ENCODE measurements around the gene DENND10. TPM values are rescaled to one million over a fixed set of nuclear protein-coding genes. Genes with fewer than 3 reads are reported as not detected.
A peak's percentile ranks its signal among the peaks of the same experiment; 100 is the strongest.

The DENND10 gene
- total and polyA plus RNA-seq, 4 donors, result 17.9 to 37.7 (median 27.3) TPM

GRCh38 chr10:119100434-119101238 is 3.3 kb upstream of the DENND10 start:
- no peak for DNase-seq (ENCODE audit: low spot score)
- H3K9me3 ChIP-seq (ENCODE audit: control insufficient read depth in 4 of 4, low read length in 3 of 4), result no peaks in the 10 kb centered on the region
- H3K36me3 ChIP-seq (ENCODE audit: control insufficient read depth in 4 of 4, insufficient read depth in 3 of 4, low read depth in 1 of 4, low read length in 3 of 4), result no peaks in the 10 kb centered on the region
- no peak overlapping the region for H3K27ac ChIP-seq (ENCODE audit: low read depth in 1 of 2, low read length in 2 of 2)
- H3K4me1 ChIP-seq (ENCODE audit: control insufficient read depth in 4 of 4, insufficient read depth in 4 of 4, low read length in 3 of 4), result peaks cover 0 to 12% (median 9%) of the 10 kb centered on the region in 4 donors
- TF ChIP-seq NR2F2 (IDR thresholded peaks at IDR 0.05), result peak; percentile 65
- no peak for TF ChIP-seq JUND (IDR thresholded peaks at IDR 0.05)
- TF ChIP-seq SP1 (IDR thresholded peaks at IDR 0.05), result no peak
- no peak for TF ChIP-seq YY1 (IDR thresholded peaks at IDR 0.05)
- TF ChIP-seq, protein P1, sequence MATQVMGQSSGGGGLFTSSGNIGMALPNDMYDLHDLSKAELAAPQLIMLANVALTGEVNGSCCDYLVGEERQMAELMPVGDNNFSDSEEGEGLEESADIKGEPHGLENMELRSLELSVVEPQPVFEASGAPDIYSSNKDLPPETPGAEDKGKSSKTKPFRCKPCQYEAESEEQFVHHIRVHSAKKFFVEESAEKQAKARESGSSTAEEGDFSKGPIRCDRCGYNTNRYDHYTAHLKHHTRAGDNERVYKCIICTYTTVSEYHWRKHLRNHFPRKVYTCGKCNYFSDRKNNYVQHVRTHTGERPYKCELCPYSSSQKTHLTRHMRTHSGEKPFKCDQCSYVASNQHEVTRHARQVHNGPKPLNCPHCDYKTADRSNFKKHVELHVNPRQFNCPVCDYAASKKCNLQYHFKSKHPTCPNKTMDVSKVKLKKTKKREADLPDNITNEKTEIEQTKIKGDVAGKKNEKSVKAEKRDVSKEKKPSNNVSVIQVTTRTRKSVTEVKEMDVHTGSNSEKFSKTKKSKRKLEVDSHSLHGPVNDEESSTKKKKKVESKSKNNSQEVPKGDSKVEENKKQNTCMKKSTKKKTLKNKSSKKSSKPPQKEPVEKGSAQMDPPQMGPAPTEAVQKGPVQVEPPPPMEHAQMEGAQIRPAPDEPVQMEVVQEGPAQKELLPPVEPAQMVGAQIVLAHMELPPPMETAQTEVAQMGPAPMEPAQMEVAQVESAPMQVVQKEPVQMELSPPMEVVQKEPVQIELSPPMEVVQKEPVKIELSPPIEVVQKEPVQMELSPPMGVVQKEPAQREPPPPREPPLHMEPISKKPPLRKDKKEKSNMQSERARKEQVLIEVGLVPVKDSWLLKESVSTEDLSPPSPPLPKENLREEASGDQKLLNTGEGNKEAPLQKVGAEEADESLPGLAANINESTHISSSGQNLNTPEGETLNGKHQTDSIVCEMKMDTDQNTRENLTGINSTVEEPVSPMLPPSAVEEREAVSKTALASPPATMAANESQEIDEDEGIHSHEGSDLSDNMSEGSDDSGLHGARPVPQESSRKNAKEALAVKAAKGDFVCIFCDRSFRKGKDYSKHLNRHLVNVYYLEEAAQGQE (IDR thresholded peaks at IDR 0.05), result no peak
- WGBS, result 68% methylated on average over 3 of the region's 3 CpGs
- H3K27me3 ChIP-seq (ENCODE audit: control insufficient read depth in 4 of 4, insufficient read depth in 4 of 4, low read length in 3 of 4), result no peaks in the 10 kb centered on the region
- H3K9ac ChIP-seq (ENCODE audit: low read depth in 1 of 2, low read length in 2 of 2), result no peak overlapping the region
- H3K4me3 ChIP-seq (ENCODE audit: low read depth in 1 of 3, low read length in 3 of 3), result no peak overlapping the region

GRCh38 chr10:119101366-119102098 is 2.4 kb upstream of the DENND10 start:
- Histone ChIP-seq H3K36me3 (ENCODE audit: control insufficient read depth in 4 of 4, insufficient read depth in 3 of 4, low read depth in 1 of 4, low read length in 3 of 4) (no peaks in the 10 kb centered on the region), H3K9me3 (ENCODE audit: control insufficient read depth in 4 of 4, low read length in 3 of 4) (no peaks in the 10 kb centered on the region), H3K4me1 (ENCODE audit: control insufficient read depth in 4 of 4, insufficient read depth in 4 of 4, low read length in 3 of 4) (peaks cover 0 to 12% (median 9%) of the 10 kb centered on the region in 4 donors), H3K27ac (ENCODE audit: low read depth in 1 of 2, low read length in 2 of 2) (no peak overlapping the region), H3K27me3 (ENCODE audit: control insufficient read depth in 4 of 4, insufficient read depth in 4 of 4, low read length in 3 of 4) (no peaks in the 10 kb centered on the region), H3K9ac (ENCODE audit: low read depth in 1 of 2, low read length in 2 of 2) (no peak overlapping the region), H3K4me3 (ENCODE audit: low read depth in 1 of 3, low read length in 3 of 3) (no peak overlapping the region)
- 88% methylated on average over 10 of the region's 10 CpGs for WGBS
- DNase-seq (ENCODE audit: low spot score), result no peak
- TF ChIP-seq FOXA2 (IDR thresholded peaks at IDR 0.05) (no peak), CTCF (IDR thresholded peaks at IDR 0.05; ENCODE audit: low read depth, low read length, missing input control) (no peak), NR2F2 (IDR thresholded peaks at IDR 0.05) (no peak), HNF4A (conservative IDR thresholded peaks at IDR 0.05) (no peak), HNF4G (IDR thresholded peaks at IDR 0.05) (no peak), TAF1 (conservative IDR thresholded peaks at IDR 0.05) (no peak), YY1 (IDR thresholded peaks at IDR 0.05) (no peak), RAD21 (IDR thresholded peaks at IDR 0.05) (no peak), EGR1 (IDR thresholded peaks at IDR 0.05; ENCODE audit: low read depth in 2 of 2) (no peak), FOXA1 (IDR thresholded peaks at IDR 0.05) (no peak), SP1 (IDR thresholded peaks at IDR 0.05) (no peak), MAX (IDR thresholded peaks at IDR 0.05) (no peak), RXRA (IDR thresholded peaks at IDR 0.05) (no peak), JUND (IDR thresholded peaks at IDR 0.05) (no peak), GABPA (IDR thresholded peaks at IDR 0.05 in 1 of 2, conservative IDR thresholded peaks at IDR 0.05 in 1 of 2) (no peak)
- TF ChIP-seq, protein P1 (IDR thresholded peaks at IDR 0.05), result no peak
- TF ChIP-seq, protein P2, sequence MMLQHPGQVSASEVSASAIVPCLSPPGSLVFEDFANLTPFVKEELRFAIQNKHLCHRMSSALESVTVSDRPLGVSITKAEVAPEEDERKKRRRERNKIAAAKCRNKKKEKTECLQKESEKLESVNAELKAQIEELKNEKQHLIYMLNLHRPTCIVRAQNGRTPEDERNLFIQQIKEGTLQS (IDR thresholded peaks at IDR 0.05), result no peak
- TF ChIP-seq, protein P3, sequence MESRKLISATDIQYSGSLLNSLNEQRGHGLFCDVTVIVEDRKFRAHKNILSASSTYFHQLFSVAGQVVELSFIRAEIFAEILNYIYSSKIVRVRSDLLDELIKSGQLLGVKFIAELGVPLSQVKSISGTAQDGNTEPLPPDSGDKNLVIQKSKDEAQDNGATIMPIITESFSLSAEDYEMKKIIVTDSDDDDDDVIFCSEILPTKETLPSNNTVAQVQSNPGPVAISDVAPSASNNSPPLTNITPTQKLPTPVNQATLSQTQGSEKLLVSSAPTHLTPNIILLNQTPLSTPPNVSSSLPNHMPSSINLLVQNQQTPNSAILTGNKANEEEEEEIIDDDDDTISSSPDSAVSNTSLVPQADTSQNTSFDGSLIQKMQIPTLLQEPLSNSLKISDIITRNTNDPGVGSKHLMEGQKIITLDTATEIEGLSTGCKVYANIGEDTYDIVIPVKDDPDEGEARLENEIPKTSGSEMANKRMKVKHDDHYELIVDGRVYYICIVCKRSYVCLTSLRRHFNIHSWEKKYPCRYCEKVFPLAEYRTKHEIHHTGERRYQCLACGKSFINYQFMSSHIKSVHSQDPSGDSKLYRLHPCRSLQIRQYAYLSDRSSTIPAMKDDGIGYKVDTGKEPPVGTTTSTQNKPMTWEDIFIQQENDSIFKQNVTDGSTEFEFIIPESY (IDR thresholded peaks at IDR 0.05), result no peak
